ENCODE measurements around the gene LARGE1.

LARGE1 gene

DNA sequence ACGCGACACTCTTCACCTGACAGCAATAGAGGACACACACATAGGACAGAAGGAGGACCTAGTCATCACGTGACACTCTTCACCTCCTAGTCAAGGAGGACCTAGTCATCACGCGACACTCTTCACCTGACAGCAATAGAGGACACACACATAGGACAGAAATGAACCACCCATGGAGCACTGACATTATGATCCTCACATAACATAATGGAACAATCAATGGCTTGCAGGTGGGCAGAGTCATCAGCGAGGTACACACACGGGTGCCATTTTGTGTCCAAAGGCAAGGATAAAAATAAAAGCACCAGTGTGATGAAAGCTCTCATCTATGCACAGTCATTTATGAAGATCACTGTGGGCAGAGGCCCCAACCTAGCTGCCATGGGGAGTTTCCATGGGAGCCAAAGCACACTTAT is 354.7 kb downstream of the LARGE1 start:
- TF ChIP-seq PAX5 (IDR thresholded peaks at IDR 0.05; ENCODE audit: insufficient read depth, low read length, severe bottlenecking): no peak
- no peak for TF ChIP-seq POU2F2 (IDR thresholded peaks at IDR 0.05; ENCODE audit: low read depth, low read length)
- no peak for TF ChIP-seq TAF1 (IDR thresholded peaks at IDR 0.05; ENCODE audit: low read depth, low read length)
- no peak for TF ChIP-seq SPI1 (IDR thresholded peaks at IDR 0.05; ENCODE audit: low read depth, low read length)
- no peak for TF ChIP-seq POLR2A (IDR thresholded peaks at IDR 0.05; ENCODE audit: low read depth, low read length)
- TF ChIP-seq POLR2AphosphoS5 (IDR thresholded peaks at IDR 0.05; ENCODE audit: low read depth, low read length): no peak

DNA sequence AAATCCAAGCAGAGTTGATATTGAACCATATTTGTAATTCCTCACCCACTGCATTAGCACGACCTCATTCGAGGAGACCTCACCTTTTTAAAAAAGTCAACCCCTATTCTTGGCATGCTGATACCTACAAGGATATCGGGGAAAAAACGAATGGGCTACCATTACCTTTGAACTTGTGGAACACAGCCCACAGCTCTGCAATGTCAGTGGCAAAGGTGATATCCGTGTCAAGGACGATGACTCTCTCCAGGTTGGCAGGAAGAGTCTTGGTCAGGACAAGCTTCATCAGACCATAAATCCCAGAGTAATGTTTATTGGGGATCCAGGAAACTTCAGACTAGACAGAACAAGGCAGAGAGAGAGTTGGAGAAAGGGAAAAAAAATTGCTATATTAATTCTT is 355.6 kb downstream of the LARGE1 start:
- FAIRE-seq (peak; percentile 62), DNase-seq (ENCODE audit: insufficient read length, low spot score) (no peak)
- TF ChIP-seq POU2F2 (IDR thresholded peaks at IDR 0.05; ENCODE audit: low read depth, low read length) (no peak), PAX5 (IDR thresholded peaks at IDR 0.05; ENCODE audit: insufficient read depth, low read length, severe bottlenecking) (no peak), POLR2A (IDR thresholded peaks at IDR 0.05; ENCODE audit: low read depth, low read length) (no peak), TAF1 (IDR thresholded peaks at IDR 0.05; ENCODE audit: low read depth, low read length) (no peak), POLR2AphosphoS5 (IDR thresholded peaks at IDR 0.05; ENCODE audit: low read depth, low read length) (no peak), SPI1 (IDR thresholded peaks at IDR 0.05; ENCODE audit: low read depth, low read length) (no peak)

More for the DNA sequence above, 354.7 kb downstream of the LARGE1 start:
- peak; percentile 98 for FAIRE-seq
- DNase-seq (ENCODE audit: insufficient read length, low spot score): no peak

GRCh38 chr22:33563220-33563964 is 356.9 kb downstream of the LARGE1 start:
- DNase-seq (ENCODE audit: insufficient read length, low spot score) (no peak), FAIRE-seq (no peak)
- no peak for TF ChIP-seq POLR2A (IDR thresholded peaks at IDR 0.05; ENCODE audit: low read depth, low read length)
- TF ChIP-seq POU2F2 (IDR thresholded peaks at IDR 0.05; ENCODE audit: low read depth, low read length): no peak
- no peak for TF ChIP-seq SPI1 (IDR thresholded peaks at IDR 0.05; ENCODE audit: low read depth, low read length)
- TF ChIP-seq POLR2AphosphoS5 (IDR thresholded peaks at IDR 0.05; ENCODE audit: low read depth, low read length): no peak
- no peak for TF ChIP-seq PAX5 (IDR thresholded peaks at IDR 0.05; ENCODE audit: insufficient read depth, low read length, severe bottlenecking)
- no peak for TF ChIP-seq TAF1 (IDR thresholded peaks at IDR 0.05; ENCODE audit: low read depth, low read length)

DNA sequence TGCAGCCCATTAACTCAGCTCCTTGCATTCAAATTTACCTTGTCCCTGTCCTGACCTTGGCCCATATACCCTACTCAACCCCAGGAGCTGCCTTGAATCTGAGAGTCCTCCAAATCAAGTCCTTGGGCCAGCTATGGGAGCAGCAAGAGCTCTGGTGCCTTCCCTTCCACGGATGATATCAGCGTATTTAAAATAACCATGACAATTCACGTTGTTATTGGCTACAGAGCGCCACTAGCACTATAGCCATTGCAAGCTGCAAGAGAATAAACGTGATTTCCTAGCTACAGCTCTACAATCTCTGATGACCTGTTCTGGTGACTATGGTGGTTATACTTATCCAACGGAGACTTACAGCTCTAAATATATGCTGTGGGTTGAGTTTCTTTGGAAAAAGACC is 357.8 kb downstream of the LARGE1 start:
- FAIRE-seq (no peak), DNase-seq (ENCODE audit: insufficient read length, low spot score) (no peak)
- TF ChIP-seq PAX5 (IDR thresholded peaks at IDR 0.05; ENCODE audit: insufficient read depth, low read length, severe bottlenecking): no peak
- TF ChIP-seq POLR2AphosphoS5 (IDR thresholded peaks at IDR 0.05; ENCODE audit: low read depth, low read length): no peak
- TF ChIP-seq POLR2A (IDR thresholded peaks at IDR 0.05; ENCODE audit: low read depth, low read length): no peak
- no peak for TF ChIP-seq SPI1 (IDR thresholded peaks at IDR 0.05; ENCODE audit: low read depth, low read length)
- no peak for TF ChIP-seq TAF1 (IDR thresholded peaks at IDR 0.05; ENCODE audit: low read depth, low read length)

- FAIRE-seq (no peak), DNase-seq (ENCODE audit: insufficient read length, low spot score) (no peak)
- TF ChIP-seq POLR2A (IDR thresholded peaks at IDR 0.05; ENCODE audit: low read depth, low read length) (no peak), POU2F2 (IDR thresholded peaks at IDR 0.05; ENCODE audit: low read depth, low read length) (no peak), SPI1 (IDR thresholded peaks at IDR 0.05; ENCODE audit: low read depth, low read length) (no peak), POLR2AphosphoS5 (IDR thresholded peaks at IDR 0.05; ENCODE audit: low read depth, low read length) (no peak), PAX5 (IDR thresholded peaks at IDR 0.05; ENCODE audit: insufficient read depth, low read length, severe bottlenecking) (no peak), TAF1 (IDR thresholded peaks at IDR 0.05; ENCODE audit: low read depth, low read length) (no peak)
Measured at GRCh38 chr22:33561149-33561807, 359.0 kb downstream of the LARGE1 start.

DNA sequence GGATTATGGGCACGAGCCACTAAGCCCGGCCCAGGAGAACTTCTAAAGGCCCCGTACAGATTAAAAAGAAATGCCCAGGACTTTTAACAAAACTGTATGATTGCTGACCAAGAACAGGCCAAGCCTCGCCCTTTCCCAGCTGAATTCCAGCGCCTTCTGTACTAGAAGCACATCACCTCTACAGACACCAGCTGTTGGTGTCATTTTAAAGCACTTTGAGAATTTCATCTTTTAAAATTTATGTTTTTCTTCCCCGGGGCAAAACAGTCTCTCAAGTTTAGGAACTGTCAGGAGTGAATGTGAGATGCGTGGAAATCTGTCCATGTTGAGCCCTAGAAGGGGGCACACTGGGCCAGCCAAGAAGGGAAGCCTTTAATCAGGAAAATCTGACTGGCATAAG is 362.4 kb downstream of the LARGE1 start:
- FAIRE-seq (no peak), DNase-seq (ENCODE audit: insufficient read length, low spot score) (no peak)

GRCh38 chr22:33555814-33556522 is 364.3 kb downstream of the LARGE1 start:
- no peak for DNase-seq (ENCODE audit: insufficient read length, low spot score)
- no peak for FAIRE-seq
- no peak for TF ChIP-seq POU2F2 (IDR thresholded peaks at IDR 0.05; ENCODE audit: low read depth, low read length)
- TF ChIP-seq TAF1 (IDR thresholded peaks at IDR 0.05; ENCODE audit: low read depth, low read length): no peak
- TF ChIP-seq SPI1 (IDR thresholded peaks at IDR 0.05; ENCODE audit: low read depth, low read length): no peak
- TF ChIP-seq PAX5 (IDR thresholded peaks at IDR 0.05; ENCODE audit: insufficient read depth, low read length, severe bottlenecking): no peak
- no peak for TF ChIP-seq POLR2AphosphoS5 (IDR thresholded peaks at IDR 0.05; ENCODE audit: low read depth, low read length)
- no peak for TF ChIP-seq POLR2A (IDR thresholded peaks at IDR 0.05; ENCODE audit: low read depth, low read length)

More for the DNA sequence above, 362.4 kb downstream of the LARGE1 start:
- TF ChIP-seq PAX5 (IDR thresholded peaks at IDR 0.05; ENCODE audit: insufficient read depth, low read length, severe bottlenecking) (no peak), POLR2AphosphoS5 (IDR thresholded peaks at IDR 0.05; ENCODE audit: low read depth, low read length) (no peak), TAF1 (IDR thresholded peaks at IDR 0.05; ENCODE audit: low read depth, low read length) (no peak), POU2F2 (IDR thresholded peaks at IDR 0.05; ENCODE audit: low read depth, low read length) (no peak), SPI1 (IDR thresholded peaks at IDR 0.05; ENCODE audit: low read depth, low read length) (no peak)

GRCh38 chr22:33553493-33553892 is 366.8 kb downstream of the LARGE1 start:
- TF ChIP-seq POU2F2 (IDR thresholded peaks at IDR 0.05; ENCODE audit: low read depth, low read length) (no peak), POLR2A (IDR thresholded peaks at IDR 0.05; ENCODE audit: low read depth, low read length) (no peak), POLR2AphosphoS5 (IDR thresholded peaks at IDR 0.05; ENCODE audit: low read depth, low read length) (no peak), PAX5 (IDR thresholded peaks at IDR 0.05; ENCODE audit: insufficient read depth, low read length, severe bottlenecking) (no peak), SPI1 (IDR thresholded peaks at IDR 0.05; ENCODE audit: low read depth, low read length) (no peak), TAF1 (IDR thresholded peaks at IDR 0.05; ENCODE audit: low read depth, low read length) (no peak)
- FAIRE-seq (no peak), DNase-seq (ENCODE audit: insufficient read length, low spot score) (no peak)

DNA sequence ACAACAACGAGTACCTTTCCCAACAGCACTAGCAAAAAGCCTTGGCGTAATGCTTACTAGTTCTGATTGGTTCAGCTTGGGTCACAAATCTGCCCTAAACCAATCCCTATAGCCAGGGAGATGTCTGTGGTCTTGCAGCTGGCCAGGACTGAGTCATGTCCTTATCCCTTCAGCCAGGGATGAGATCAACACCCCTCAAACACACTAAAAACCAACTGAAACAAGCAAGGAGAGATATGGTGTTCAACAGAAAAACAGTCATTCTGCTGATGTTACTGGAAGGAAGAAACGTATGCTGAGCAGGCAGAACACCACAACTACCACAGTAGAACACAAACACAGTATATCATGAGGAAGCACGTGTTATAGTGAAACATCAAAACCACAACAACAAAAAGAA is 375.6 kb downstream of the LARGE1 start:
- TF ChIP-seq SPI1 (IDR thresholded peaks at IDR 0.05; ENCODE audit: low read depth, low read length) (no peak), POU2F2 (IDR thresholded peaks at IDR 0.05; ENCODE audit: low read depth, low read length) (no peak), POLR2AphosphoS5 (IDR thresholded peaks at IDR 0.05; ENCODE audit: low read depth, low read length) (no peak), TAF1 (IDR thresholded peaks at IDR 0.05; ENCODE audit: low read depth, low read length) (no peak), POLR2A (IDR thresholded peaks at IDR 0.05; ENCODE audit: low read depth, low read length) (no peak), PAX5 (IDR thresholded peaks at IDR 0.05; ENCODE audit: insufficient read depth, low read length, severe bottlenecking) (no peak)
- DNase-seq (ENCODE audit: insufficient read length, low spot score) (no peak), FAIRE-seq (peak; percentile 41)
